GM19239 (cell line): Measurements from ENCODE around the gene CSKMT.
"Not testable (repeated sequence)": the region's sequence is repeated elsewhere in the genome, so short reads cannot be mapped to it uniquely, and the experiment has no call there.

ENCODE experiments used
- DNase-seq: peaks from one replicate; pipeline ENCODE4 v3.0.0; 2011; ENCODE audit warnings: low spot score; ENCODE audit not compliant: insufficient read length
- FAIRE-seq: peaks from 2 replicates; lab custom pipeline; 2011; peaks lifted over from hg19 to GRCh38; lab: Jason Lieb, UNC

The CSKMT gene, protein sequence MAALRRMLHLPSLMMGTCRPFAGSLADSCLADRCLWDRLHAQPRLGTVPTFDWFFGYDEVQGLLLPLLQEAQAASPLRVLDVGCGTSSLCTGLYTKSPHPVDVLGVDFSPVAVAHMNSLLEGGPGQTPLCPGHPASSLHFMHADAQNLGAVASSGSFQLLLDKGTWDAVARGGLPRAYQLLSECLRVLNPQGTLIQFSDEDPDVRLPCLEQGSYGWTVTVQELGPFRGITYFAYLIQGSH

GRCh38 chr11:62665075-62665598, at the start of gene CSKMT, which contains the start of gene C11orf98:
TSS of gene CSKMT (plus strand) at chr11:62665312. CDS start at chr11:62665880, 568 bp downstream.
TSS of gene C11orf98 (minus strand) at chr11:62665210. CDS start at chr11:62665169, 41 bp downstream.
- peak; percentile 74 for FAIRE-seq

DNA sequence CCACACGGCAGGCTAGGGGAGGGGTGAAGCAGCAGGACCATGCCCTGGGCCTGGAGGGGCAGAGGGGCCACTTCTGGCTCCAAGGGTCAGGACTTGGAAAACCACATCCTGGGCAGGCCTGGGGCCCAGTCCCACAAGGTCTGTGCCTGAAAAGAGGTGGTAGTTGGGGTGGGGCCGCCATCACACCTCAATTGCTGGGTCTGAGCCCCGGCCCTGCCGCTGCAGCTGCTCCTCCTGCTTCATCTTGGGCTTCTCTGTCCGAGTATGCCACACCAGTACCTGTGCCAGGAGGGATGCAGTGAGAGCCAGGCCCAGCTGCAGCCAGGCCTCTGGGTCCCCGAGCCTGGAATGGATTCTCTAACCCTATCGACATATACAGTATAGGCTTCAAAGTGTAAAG, 49.6 kb upstream of the CSKMT start:
- DNase-seq (no peak), FAIRE-seq (no peak)

More at GRCh38 chr11:62665075-62665598, at the start of gene CSKMT, which contains the start of gene C11orf98:
- peak; percentile 85 for DNase-seq

GRCh38 chr11:62616957-62617356, 48.2 kb upstream of the CSKMT start:
- not testable (repeated sequence) for DNase-seq, FAIRE-seq

DNA sequence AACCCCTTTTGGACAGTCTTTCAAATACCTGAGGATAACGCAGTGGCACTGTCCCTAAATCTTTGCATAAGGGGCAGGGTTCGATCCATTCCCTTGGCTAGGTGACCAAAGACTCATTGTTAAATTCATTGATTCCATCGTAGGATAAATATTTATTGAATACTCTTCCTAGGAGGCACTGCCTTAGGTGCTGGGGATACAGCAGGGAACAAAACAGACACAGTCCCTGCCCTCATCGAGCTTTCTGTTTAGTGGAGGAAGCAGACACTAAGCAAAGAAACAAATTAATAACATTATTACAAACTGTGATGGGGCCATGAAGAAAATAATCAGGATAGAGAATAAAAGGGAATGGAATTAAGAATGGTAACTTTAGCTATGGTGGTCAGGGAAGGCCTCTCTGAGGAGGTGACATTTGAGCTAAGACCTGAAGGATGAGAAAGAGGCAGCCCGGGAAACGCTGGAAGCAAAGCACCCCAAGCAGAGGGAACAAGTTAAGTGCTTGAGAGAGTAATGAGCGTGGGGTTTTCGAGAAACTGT, 44.0 kb upstream of the CSKMT start:
- peak; percentile 67 for FAIRE-seq
- DNase-seq = no peak

- FAIRE-seq (peak; percentile 95), DNase-seq (peak; percentile 99)
Observed at GRCh38 chr11:62621567-62622470, 43.3 kb upstream of the CSKMT start, which contains the start of gene B3GAT3. TSS of gene B3GAT3 (minus strand) at chr11:62621986. CDS start at chr11:62621947, 39 bp downstream.

DNA sequence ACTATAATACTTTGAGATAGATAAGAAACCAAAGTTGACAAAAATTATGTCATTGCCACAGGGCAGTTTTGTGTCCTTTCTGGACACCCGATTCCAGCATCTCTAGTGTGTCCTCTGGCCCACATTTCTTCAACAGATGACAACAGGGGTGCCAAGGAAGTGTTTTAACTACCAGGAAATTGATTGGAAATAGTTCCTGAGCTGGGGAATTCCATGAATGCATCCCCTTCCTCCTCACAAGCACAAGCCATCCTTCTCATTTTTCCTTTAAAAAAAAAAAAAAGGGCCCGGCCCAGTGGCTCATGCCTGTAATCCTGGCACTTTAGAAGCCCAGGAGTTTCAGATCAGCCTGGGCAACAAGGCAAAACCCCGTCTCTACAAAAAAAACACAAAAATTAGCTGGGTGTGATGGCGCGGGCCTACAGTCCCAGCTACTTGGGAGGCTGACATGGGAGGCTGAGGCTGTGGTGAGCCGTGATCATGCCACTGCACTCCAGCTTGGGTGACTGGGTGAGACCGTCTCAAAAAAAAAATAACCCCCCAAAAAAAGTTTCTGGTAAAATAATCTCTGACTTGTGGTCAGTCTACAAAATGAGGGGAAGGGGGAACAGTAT, 42.5 kb upstream of the CSKMT start:
- FAIRE-seq (no peak), DNase-seq (no peak)

GRCh38 chr11:62627713-62628112, 37.4 kb upstream of the CSKMT start:
- no peak for FAIRE-seq
- no peak for DNase-seq

GRCh38 chr11:62632492-62632891, 32.6 kb upstream of the CSKMT start:
- DNase-seq = no peak
- no peak for FAIRE-seq

GRCh38 chr11:62644220-62644619, 20.9 kb upstream of the CSKMT start:
- no peak for FAIRE-seq
- no peak for DNase-seq

GRCh38 chr11:62645671-62645945, 19.5 kb upstream of the CSKMT start:
- FAIRE-seq (peak; percentile 69), DNase-seq (no peak)

- peak; percentile 75 for FAIRE-seq
- DNase-seq = peak; percentile 99
Observed at GRCh38 chr11:62645946-62646824, 18.9 kb upstream of the CSKMT start, which contains the start of gene GANAB. TSS of gene GANAB (minus strand) at chr11:62646613. CDS start at chr11:62646599, 14 bp downstream.

DNA sequence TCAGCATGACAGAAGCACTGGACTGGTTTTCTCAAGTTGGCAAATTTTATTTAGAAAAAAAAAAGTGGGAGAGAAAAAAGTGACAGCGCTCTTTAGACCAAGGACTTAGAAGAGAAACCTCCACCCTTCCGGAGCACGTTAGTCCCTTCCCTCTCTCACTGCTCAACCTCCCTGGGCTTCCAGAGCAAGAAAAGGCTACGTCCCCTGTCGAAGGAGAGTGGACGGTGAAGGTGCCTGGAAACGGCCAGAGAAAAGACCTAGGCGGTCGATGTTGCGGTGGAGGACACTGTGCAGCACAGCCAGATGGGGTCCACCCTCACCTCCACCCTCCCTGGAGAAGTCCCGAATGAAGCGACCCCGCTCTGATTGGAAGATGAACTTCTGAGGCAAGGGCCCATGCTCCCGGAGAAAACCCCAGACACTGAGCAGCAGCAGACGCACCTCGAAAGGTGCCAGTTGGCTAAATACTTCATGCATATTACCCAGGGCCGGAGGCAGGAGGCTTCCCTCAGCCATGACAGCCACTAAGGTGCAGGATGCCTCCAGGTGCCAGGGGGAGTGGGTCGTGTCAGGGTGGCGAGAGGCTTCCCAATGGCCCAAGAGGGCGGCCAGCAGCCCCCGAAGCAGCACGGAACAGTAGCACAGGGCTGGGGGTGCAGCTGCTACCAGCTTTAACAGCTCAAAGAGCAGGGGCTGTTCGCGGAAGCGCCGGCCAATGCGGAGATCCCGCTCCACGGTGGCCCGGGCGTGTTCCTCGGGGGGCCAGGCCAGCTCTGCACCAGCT, 18.1 kb upstream of the CSKMT start:
- DNase-seq = no peak
- FAIRE-seq = no peak

- DNase-seq = no peak
- FAIRE-seq = no peak
Observed at GRCh38 chr11:62647609-62648005, 17.5 kb upstream of the CSKMT start.

- no peak for FAIRE-seq
- DNase-seq = no peak
Observed at GRCh38 chr11:62648185-62648966, 16.7 kb upstream of the CSKMT start.

GRCh38 chr11:62648967-62649364, 16.1 kb upstream of the CSKMT start:
- DNase-seq = no peak
- no peak for FAIRE-seq

DNA sequence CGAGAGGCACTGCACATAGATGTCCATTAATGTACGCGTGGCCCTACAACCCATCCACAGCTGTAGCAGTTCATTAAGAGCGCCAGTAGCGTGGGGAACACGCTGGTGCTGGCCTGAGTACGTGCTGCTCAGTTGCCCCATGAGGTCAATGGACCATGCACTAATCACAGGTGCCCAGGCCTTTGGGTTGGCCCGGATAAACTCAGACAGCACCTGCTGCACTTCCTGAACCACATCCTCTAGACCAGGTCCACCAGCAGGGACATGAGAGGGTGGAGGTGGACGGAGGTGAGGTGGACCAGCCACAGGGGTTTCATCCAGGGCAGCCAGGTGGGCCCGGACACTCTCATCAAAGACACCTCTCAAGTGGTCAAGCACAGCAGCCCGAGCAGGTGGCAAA, 15.6 kb upstream of the CSKMT start:
- FAIRE-seq (no peak), DNase-seq (no peak)

DNA sequence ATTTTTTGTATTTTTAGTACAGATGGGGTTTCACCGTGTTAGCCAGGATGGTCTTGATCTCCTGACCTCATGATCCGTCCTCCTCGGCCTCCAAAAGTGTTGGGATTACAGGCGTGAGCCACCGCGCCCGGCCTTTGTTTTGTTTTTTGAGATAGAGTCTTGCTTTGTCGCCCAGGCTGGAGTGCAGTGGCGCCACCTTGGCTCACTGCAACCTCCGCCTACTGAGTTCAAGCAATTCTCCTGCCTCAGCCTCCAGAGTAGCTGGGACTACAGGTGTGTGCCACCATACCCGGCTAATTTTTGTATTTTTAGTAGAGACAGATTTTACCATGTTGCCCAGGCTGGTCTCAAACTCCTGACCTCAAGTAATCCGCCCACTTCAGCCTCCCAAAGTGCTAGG, 14.8 kb upstream of the CSKMT start:
- DNase-seq, FAIRE-seq: not testable (repeated sequence)
